ENCODE data around the gene CAPZA3. TPM values are rescaled to one million over a fixed set of nuclear protein-coding genes. Genes with fewer than 3 reads are reported as not detected.
"Not testable (repeated sequence)": the region's sequence is repeated elsewhere in the genome, so short reads cannot be mapped to it uniquely, and the experiment has no call there.

Gene CAPZA3
- total RNA-seq, 1 donor from 2014 or later: not detected

DNA sequence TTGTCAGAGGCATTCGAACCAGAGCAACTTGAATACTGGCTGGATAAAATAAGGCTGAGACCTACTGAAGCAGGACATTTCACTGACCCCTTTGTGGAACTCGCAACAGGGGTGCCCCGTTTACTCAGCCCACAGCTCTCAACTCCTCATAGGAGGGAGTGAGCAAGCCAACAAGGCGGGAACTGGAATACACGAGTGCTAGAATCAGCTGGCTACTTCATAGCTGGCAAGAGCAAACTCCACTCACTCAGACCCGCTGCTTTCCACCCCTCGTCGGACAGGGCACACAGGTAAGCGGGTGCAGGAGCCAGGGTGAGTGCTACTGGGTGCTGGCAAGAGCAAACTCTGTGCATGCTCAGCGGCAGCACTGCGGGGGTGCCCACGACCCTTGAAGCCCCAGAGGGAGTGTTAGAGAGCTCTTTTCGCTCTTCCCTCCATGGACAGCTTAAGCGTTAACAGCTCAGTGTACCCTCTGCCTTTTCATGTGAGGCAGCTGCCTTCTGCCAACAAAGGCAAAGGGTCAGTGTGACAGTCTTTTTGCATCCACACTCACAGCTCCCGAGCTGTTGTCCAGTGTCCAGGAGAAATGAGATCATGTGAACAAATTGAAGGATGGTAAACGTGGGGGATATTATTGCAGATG, 15.7 kb downstream of the CAPZA3 start:
- intact Hi-C loops (cut with micrococcal nuclease): no loop called here

DNA sequence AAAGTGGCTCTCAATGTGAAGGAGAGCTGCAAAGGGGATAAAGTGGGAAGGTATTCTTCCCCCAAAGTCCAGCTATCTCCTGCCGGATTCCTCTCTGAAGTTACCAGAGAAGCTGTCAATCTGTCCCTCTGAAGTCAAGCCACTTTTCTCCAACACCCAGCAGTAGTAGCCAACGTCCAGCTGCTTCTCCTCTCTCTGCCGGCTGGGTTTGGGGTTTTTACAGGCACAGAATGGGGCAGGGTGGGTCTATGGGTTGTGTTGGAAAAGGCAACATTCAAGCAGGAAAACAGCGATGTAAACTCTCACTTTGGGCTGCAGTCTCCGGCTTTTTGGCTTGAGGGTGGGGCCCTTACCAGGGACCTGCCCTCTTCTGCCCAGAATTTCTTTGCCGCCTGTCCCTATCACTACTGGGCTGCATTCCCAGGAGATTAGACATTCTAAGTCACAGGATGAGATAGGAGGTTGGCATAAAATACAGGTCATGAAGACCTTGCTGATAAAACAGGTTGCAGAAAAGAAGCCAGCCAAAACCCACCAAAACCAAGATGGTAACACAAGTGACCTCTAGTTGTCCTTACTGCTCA, 16.3 kb downstream of the CAPZA3 start:
- intact Hi-C loops (cut with micrococcal nuclease): no loop called here

DNA sequence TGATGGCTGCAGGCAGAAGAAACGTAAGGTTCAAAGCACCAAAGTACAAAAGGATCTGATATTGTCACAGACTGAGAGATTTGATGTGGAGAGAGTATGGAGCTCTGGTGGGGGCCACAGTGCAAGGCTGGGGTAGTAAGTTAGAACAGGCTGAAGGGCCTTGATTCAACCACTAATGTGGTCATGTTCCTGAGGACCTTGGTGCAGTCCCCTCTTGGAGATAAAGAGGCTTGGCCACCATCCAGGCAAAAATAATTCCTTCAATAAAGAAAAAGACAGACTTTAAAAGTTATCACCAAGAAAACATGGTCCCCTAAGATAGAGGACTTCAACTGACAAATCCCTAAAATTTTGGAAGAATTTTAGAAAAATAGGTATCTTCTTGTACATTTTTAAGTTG, 17.4 kb downstream of the CAPZA3 start:
- intact Hi-C loops (cut with micrococcal nuclease): no loop called here

DNA sequence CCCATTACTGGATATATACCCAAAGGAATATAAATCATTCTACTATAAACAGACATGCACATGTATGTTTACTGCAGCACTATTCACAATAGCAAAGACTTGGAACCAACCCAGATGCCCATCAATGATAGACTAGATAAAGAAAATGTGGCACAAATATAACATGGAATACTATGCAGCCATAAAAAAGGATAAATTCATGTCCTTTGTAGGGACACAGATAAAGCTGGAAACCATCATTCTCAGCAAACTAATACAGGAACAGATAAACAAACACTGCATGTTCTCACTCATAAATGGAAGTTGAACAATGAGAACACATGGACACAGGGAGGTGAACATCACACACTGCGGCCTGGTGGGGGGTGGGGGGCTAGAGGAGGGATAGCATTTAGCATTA, 28.6 kb downstream of the CAPZA3 start:
- intact Hi-C loops (cut with micrococcal nuclease): not testable (repeated sequence)

DNA sequence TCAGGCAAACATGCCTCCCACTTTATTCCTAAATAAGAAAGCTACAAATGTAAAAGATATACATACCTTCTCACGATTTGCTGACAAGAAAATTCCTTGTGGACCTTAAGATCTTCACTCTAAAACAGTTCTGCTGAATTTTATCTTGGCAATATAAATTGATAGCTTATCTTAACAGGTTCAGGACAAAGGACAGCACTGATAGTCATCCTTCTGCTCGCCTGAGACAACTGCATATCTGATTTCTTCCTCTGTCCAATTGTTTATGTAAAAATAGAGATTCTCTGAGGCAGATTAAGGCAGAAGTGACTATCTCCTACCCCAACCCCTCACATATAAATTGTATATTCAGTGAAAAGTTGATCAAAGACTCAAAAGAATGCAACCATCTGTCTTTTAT, 44.9 kb downstream of the CAPZA3 start:
- intact Hi-C loops (cut with micrococcal nuclease): no loop called here

DNA sequence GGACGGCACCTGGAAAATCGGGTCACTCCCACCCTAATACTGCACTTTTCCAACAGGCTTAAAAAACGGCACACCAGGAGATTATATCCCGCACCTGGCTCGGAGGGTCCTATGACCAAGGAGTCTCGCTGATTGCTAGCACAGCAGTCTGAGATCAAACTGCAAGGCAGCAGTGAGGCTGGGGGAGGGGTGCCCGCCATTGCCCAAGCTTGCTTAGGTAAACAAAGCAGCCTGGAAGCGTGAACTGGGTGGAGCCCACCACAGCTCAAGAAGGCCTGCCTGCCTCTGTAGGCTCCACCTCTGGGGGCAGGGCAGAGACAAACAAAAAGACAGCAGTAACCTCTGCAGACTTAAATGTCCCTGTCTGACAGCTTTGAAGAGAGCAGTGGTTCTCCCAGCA, 47.5 kb downstream of the CAPZA3 start:
- intact Hi-C loops (cut with micrococcal nuclease): not testable (repeated sequence)

Other genes starting within 250 kb of the CAPZA3 start
- not detected in 2 replicates for gene PLCZ1, start 107 bp upstream of the CAPZA3 start, total RNA-seq